Stimulated activated CD8-positive, alpha-beta memory T cell treated with anti-CD3 and anti-CD28 coated beads, Interleukin-4, amount 100 ng/mL, for 4 hours (primary cell): ENCODE data around the gene NUMA1.

Experiments used
- DNase-seq, 2 donors: peaks; one replicate each; pipeline ENCODE4 v3.0.0-alpha.2; 2020; ENCODE audit warnings: low read depth in 2 of 2, low spot score in 1 of 2

Gene NUMA1

GRCh38 chr11:72102162-72102561 is 21.8 kb upstream of the NUMA1 start:
- no peak for DNase-seq

DNA sequence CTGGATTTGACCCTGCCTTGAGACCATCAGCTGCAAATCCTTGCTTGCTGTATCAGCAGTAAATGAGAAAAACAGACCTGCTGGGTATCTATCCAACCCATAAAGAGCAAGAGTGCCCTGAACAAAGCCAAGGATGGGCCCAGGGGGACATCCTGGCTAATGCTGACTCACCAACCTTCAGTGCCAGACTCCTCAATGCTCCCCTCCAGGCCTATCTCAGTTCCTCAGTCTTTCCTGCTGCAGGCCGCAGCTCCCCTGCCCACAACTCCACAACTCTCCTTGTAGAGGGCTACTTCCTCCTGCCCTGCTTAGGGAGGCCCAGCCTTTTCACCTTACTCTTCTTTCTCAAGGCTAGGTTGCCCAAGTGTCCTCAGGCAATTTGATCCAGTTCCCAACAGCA is 20.1 kb upstream of the NUMA1 start:
- no peak for DNase-seq

DNA sequence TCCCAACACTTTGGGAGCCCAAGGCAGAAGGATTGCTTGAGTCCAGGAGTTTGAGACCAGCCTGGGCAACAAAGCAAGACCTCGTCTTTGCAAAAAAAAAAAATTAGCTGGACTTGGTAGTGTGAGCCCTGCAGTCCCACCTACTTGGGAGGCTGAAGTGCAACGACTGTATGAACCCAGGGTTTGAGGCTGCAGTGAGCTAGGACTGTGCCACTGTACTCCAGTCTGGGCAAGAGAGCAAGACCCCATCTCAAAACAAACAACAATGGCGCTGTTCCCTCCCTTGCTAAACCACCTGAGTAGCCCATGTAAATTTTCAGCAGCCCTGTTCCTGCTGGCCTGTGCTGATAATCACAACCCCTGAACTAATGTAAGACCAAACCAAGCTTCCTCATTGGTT is 19.7 kb upstream of the NUMA1 start:
- DNase-seq = no peak

DNA sequence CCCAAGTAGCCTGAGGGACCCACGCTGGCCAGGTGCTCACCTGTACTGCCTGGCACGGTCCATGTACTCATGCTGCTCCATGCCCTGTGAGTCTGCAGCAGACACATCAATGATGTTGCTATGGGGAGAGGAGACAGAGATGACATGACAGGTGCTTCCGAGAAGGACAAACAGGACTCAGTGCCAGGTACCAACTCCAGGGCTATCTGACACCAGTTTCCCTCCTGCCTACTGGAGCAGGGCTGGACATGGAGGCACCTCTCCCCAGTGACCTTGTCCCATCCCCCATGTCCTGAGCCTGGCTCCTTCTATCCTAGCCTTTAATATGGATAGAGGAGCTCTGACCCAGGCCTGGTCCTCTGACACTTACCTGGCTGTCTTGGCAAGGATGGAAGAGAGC is 18.4 kb upstream of the NUMA1 start:
- no peak for DNase-seq

- peak; percentile 25 to 45 for DNase-seq
Measured at GRCh38 chr11:72091292-72091691, 10.9 kb upstream of the NUMA1 start.

DNA sequence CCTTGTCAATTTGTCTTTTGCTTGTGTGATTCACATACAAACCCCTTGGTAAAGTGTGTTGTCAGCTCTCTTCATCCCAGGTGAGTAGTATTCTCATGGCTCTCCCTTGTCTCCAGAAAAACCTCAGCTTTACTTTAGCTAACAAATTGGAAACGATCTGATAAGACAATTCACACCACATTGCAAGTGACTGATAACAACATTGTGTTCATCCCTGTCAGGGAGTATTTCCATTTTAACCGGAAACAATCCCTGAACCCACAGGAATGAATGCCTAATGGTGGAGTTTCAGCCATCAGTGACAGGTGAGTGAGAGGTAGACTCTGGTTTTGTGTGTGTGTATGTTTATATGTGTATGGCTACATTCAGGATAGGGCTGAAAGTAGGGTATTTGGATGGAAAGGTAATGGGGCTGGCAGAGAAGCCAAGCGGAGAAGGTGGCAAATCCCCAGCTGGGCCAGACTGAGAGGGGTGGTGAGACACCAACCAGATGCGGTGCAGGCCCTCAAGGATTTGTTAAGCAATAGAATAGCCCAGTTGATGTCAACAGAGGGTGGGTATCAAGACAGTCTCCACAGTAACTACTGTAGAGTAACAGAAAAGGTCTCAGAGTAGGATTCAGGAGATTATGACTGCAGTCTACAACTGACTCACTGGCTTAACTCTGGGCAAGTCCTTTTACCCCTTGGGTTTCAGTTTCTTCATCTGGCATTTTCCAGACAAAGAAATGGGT is 7.9 kb upstream of the NUMA1 start:
- DNase-seq = no peak

- no peak for DNase-seq
Measured at GRCh38 chr11:72085621-72086351, 5.4 kb upstream of the NUMA1 start.

DNA sequence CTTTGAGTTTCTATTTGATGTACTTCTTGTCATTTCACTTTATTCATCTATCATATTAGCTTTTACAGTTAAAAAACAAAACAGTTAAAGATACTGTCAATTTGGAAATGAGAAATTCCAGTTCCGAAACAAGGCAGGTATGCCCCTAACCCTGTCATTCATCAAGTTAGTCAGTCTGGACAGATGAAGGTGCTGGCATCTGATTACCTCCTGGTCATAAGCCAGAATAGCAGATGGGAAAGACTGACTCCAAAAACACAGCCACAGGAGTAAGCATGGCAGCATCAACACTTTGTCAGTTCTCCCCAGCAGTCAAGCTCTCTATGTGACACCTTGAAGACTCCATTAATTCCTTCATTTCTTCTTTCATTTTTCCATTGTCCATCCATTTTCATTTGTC is 4.6 kb upstream of the NUMA1 start:
- DNase-seq = no peak

GRCh38 chr11:72084076-72084475 is 3.7 kb upstream of the NUMA1 start:
- DNase-seq = no peak

DNA sequence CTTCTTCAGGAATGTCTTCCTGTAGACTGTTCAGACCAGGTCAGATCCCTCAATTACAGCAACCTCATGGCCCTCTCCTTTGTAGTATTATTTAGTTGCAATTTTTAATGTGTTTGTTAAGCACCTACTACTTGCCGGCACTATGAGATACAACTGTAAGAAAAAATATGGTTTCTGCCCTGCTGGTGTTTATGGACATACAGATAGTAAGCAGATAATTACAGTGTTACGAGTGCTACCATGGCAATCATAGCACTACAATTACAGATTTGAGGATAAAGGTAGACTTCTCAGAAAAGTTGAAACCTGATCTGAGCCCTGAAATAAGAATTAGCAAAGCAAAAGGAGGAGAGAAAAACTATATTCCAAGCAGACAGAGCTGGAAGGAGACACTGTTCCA is 3.1 kb upstream of the NUMA1 start:
- DNase-seq = no peak

DNA sequence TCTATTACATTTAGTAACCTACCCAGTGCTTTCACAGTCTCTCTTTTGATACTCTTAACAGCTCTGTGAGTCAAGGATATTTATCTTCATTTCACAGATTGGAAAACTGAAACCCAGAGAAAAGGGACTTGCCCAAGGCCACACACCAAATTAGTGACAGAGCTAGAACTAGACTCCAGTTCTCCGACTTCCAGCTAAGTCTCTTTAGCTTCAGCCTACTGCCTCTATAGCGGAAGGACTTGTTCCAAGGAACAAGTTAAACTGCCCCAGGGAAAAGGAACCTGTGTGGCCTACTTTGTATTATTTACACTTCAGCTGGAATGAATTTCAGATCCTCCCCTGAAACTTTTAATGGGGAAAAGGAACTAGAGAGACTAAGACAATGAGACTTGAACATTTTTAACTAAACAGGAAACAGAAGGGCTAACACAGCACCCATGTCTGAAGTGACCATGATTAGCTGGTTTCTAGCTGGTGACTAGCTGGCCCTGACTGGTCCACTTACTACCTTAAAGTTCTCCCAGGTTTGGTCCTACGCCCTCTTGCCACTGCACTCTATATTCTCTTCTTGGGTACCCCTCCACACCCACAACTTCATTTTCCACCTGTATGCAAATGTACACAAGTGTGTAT is 1.6 kb upstream of the NUMA1 start:
- DNase-seq = no peak

DNA sequence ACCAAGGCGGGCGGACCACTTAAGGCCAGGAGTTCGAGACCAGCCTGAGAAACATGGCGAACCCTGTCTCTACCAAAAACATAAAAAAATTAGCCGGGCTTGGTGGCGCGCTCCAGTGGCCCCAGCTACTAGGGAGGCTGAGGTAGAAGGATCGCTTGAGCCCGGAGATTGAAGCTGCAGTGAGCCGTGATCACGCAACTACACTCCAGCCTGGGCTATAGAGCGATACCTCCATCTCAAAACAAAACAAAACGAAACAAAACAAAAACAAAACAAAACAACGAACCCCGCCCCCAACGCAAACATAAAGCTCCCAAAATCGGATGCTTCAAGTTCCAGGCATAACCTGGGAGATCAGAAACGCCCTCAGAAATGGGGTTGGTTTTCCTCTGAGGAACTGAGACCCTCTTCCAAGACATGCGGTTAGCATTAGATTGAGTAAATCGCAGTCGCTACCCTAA is 872 bp upstream of the NUMA1 start:
- no peak for DNase-seq

- DNase-seq = no peak
Measured at GRCh38 chr11:72079819-72080325, 470 bp downstream of the NUMA1 start.

- no peak for DNase-seq
Measured at GRCh38 chr11:72078477-72078876, 1.9 kb downstream of the NUMA1 start.

GRCh38 chr11:72075756-72076155 is 4.6 kb downstream of the NUMA1 start:
- DNase-seq = no peak

- no peak for DNase-seq
Measured at GRCh38 chr11:72075109-72075508, 5.2 kb downstream of the NUMA1 start.

DNA sequence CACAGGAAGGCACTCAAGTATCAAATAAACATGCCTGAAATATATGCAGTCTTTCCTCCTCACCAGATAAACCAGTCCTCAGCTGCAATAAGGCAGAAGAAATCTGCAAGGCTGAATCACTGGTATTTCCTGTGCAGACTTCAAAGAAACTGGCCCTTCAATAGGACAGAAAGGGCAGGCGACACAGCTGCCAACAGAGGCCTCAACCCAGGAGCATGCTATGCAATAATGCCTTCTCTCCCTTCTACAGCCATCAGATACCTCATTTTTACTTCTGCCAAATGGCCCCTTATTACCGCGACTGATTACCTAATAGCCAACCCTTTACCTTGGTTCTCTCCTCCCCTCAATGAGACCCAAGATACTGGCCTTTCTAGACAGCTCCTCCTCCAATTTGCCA is 8.0 kb downstream of the NUMA1 start:
- no peak for DNase-seq

- DNase-seq = no peak
Measured at GRCh38 chr11:72070491-72070890, 9.9 kb downstream of the NUMA1 start.

DNA sequence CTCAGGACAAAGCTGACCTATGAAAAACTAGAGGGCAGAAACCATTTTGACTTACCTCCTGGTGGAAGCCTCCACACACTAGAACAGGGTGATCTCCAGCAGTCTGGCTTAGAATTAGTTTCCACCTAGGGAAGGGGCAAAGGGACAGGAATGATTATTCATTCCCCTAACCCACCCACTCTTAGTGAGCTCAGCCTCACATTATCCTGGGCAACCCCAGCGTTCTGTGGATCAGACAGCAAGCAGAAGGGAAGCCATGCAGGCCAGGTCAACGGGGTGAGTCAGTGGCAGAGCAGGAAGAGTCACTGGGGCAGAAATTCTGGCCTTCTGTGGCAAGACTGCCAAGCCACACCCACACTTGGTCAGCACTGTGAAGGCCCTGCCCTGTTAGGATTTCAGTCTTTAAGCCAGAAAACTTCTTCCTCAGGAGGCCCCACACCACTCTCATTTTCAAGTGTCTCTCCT is 10.5 kb downstream of the NUMA1 start:
- no peak for DNase-seq

- no peak for DNase-seq
Measured at GRCh38 chr11:72069200-72069599, 11.1 kb downstream of the NUMA1 start.

DNA sequence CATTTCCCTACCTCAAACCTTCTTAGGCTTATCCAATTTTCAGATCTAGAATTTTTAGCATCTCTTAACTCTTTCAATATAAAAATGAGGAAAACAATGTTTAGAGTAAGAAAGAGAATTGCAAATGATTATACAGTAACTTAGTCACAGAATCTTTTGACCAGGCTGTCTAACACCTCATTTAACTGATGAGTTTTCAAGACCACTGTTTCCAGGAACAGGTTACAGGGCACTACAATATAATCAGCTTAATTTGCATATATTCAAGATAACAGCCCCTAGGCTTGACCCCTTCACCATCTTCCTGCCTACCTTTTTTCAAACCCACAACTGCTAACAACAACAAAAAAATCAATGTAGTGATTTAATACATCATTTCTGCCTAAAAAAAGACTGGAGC is 12.7 kb downstream of the NUMA1 start:
- DNase-seq = no peak

- DNase-seq = no peak
Measured at GRCh38 chr11:72067266-72067665, 13.1 kb downstream of the NUMA1 start.
